Stimulated activated CD4-positive, alpha-beta T cell treated with anti-CD3 and anti-CD28 coated beads, Interleukin-15, amount 100 ng/mL, for 48 hours (primary cell): ENCODE results near the gene TBC1D10B.
"Not testable (repeated sequence)": the region's sequence is repeated elsewhere in the genome, so short reads cannot be mapped to it uniquely, and the experiment has no call there.

Experiments
- DNase-seq, 2 donors: peaks; one replicate each; pipeline ENCODE4 v3.0.0-alpha.2; 2020; ENCODE audit warnings: low read depth in 2 of 2

TBC1D10B gene

GRCh38 chr16:30397776-30398660 is 27.7 kb upstream of the TBC1D10B start:
- DNase-seq = no peak

- DNase-seq = no peak
Measured at GRCh38 chr16:30397056-30397455, 26.8 kb upstream of the TBC1D10B start.

- DNase-seq = not testable (repeated sequence)
Measured at GRCh38 chr16:30396627-30397026, 26.3 kb upstream of the TBC1D10B start.

GRCh38 chr16:30395992-30396585 is 25.8 kb upstream of the TBC1D10B start:
- no peak for DNase-seq

- DNase-seq = peak in 1 of 2 donors; percentile 36
Measured at GRCh38 chr16:30395155-30395991, 25.1 kb upstream of the TBC1D10B start, which contains the start of gene ZNF48. ZNF48 (plus strand) TSS chr16:30395420; CDS start chr16:30395795, 375 bp downstream.

GRCh38 chr16:30394592-30395154 is 24.4 kb upstream of the TBC1D10B start:
- no peak for DNase-seq

- DNase-seq = no peak
Measured at GRCh38 chr16:30383521-30383920, 13.2 kb upstream of the TBC1D10B start.

GRCh38 chr16:30382111-30382881 is 12.0 kb upstream of the TBC1D10B start, which contains the start of gene SEPTIN1:
SEPTIN1 (minus strand) TSS chr16:30382561; CDS start chr16:30382542, 19 bp downstream.
- peak; percentile 64 to 79 for DNase-seq

- DNase-seq = no peak
Measured at GRCh38 chr16:30381291-30382041, 11.2 kb upstream of the TBC1D10B start.

GRCh38 chr16:30380803-30381208 is 10.5 kb upstream of the TBC1D10B start:
- DNase-seq = no peak

GRCh38 chr16:30380072-30380802 is 9.9 kb upstream of the TBC1D10B start:
- no peak for DNase-seq

GRCh38 chr16:30379158-30379783 is 9.0 kb upstream of the TBC1D10B start:
- DNase-seq = no peak

GRCh38 chr16:30378236-30379157 is 8.2 kb upstream of the TBC1D10B start:
- DNase-seq = peak; percentile 98 to 99

GRCh38 chr16:30377812-30378235 is 7.5 kb upstream of the TBC1D10B start:
- DNase-seq = peak; percentile 81 to 83

GRCh38 chr16:30377050-30377811 is 6.9 kb upstream of the TBC1D10B start:
- no peak for DNase-seq

- DNase-seq = no peak
Measured at GRCh38 chr16:30376461-30376902, 6.2 kb upstream of the TBC1D10B start.

- DNase-seq = no peak
Measured at GRCh38 chr16:30375864-30376263, 5.6 kb upstream of the TBC1D10B start.
